ENCODE measurements around the gene GALNTL6. TPM values are rescaled to one million over a fixed set of nuclear protein-coding genes. Genes with fewer than 3 reads are reported as not detected.

GALNTL6 gene
- total RNA-seq, 1 donor from 2014 or later, result not detected

GRCh38 chr4:172096786-172097185 is 283.6 kb downstream of the GALNTL6 start:
- Histone ChIP-seq H3K27me3 (ENCODE audit: control insufficient read depth, insufficient read depth, low read length) (no peaks in the 10 kb centered on the region), H3K4me3 (ENCODE audit: low read depth, low read length) (no peak overlapping the region), H3K36me3 (ENCODE audit: control insufficient read depth, insufficient read depth, low read length) (no peaks in the 10 kb centered on the region)
- TF ChIP-seq CTCF (IDR thresholded peaks at IDR 0.05; ENCODE audit: insufficient read depth, low read length, severe bottlenecking), result no peak
- no peak for FAIRE-seq
- DNase-seq (ENCODE audit: low read depth), result no peak

DNA sequence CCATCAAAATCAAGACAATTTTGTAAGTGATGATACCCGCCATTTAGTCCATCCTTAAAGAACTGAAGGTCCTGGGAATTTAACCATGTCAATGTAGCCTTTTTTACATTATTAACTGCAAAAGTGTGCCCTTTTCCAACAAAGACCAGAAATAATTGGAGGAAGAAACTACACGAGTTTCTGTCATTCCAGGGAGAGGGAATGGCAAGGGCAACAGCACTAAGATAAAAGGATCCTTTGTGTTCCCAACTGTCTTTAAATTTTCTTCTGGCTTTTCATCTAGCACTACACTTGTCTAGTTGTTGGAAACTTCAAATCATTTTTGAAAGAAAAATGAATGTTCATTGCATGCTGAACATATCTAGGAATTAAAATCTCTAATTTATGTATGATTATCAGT is 286.2 kb downstream of the GALNTL6 start:
- Histone ChIP-seq H3K27me3 (ENCODE audit: control insufficient read depth, insufficient read depth, low read length) (no peaks in the 10 kb centered on the region), H3K4me3 (ENCODE audit: low read depth, low read length) (no peak overlapping the region), H3K36me3 (ENCODE audit: control insufficient read depth, insufficient read depth, low read length) (no peaks in the 10 kb centered on the region)
- FAIRE-seq (no peak), DNase-seq (ENCODE audit: low read depth) (no peak)
- no peak for TF ChIP-seq CTCF (IDR thresholded peaks at IDR 0.05; ENCODE audit: insufficient read depth, low read length, severe bottlenecking)

DNA sequence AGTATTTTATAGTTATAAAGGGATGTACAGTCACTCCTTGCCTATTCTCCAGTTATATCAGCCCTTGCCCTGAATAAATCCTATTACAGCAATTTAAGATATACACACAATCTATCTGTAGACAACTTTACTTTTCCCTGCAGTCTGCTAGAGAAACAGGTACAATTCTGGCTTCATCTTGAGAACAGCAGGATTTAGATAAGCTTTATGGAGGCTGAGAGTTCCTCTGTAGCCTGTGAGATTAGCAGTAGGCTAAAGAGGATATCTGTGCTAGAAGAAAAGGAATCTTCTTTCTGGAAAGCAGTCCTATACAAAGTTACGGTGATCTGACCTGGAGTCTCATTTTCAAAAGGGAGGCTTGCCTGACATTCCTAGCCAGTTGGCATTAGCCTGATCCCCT is 290.3 kb downstream of the GALNTL6 start:
- H3K4me3 ChIP-seq (ENCODE audit: low read depth, low read length), result no peak overlapping the region
- H3K36me3 ChIP-seq (ENCODE audit: control insufficient read depth, insufficient read depth, low read length), result no peaks in the 10 kb centered on the region
- H3K27me3 ChIP-seq (ENCODE audit: control insufficient read depth, insufficient read depth, low read length), result no peaks in the 10 kb centered on the region
- TF ChIP-seq CTCF (IDR thresholded peaks at IDR 0.05; ENCODE audit: insufficient read depth, low read length, severe bottlenecking), result no peak
- no peak for DNase-seq (ENCODE audit: low read depth)
- FAIRE-seq, result no peak

DNA sequence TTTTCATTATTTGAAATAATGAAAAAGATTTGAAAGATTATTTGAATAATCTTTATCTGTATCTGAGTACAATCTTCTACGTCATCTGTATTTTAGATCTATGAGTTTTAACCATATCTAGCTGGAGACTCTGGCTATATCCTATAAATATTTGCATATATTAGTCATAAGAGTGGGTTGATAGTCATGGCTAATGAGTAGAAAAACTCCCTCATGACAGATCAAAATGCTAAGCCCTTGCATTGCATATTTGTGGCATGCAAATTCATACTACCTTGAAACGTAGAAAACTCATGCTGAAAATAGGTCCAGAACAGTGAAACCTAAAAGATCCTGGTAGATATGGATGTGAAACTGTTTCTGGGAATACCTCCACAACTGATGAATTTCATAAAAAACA is 291.3 kb downstream of the GALNTL6 start:
- no peak for TF ChIP-seq CTCF (IDR thresholded peaks at IDR 0.05; ENCODE audit: insufficient read depth, low read length, severe bottlenecking)
- no peaks in the 10 kb centered on the region for H3K27me3 ChIP-seq (ENCODE audit: control insufficient read depth, insufficient read depth, low read length)
- DNase-seq (ENCODE audit: low read depth) (no peak), FAIRE-seq (no peak)
- no peak overlapping the region for H3K4me3 ChIP-seq (ENCODE audit: low read depth, low read length)
- no peaks in the 10 kb centered on the region for H3K36me3 ChIP-seq (ENCODE audit: control insufficient read depth, insufficient read depth, low read length)

DNA sequence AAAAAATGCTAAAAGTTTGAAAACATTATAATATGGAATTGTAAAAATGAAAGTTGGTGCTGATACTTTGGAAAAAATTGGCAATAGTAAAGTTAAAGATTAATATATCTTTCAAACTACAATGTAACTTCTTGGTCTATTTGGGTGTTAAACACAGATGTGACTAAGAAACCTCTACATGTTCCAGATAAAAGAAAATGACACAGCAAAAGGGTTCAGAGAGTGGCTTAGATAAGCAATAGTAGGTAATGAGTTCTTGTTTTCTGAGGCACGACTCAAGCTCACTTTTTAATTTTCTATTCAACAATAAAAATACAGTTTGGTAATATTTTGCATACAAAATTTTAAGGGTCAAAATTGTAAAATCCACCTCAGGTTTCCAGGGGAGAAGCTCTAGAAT is 292.7 kb downstream of the GALNTL6 start:
- Histone ChIP-seq H3K36me3 (ENCODE audit: control insufficient read depth, insufficient read depth, low read length) (no peaks in the 10 kb centered on the region), H3K4me3 (ENCODE audit: low read depth, low read length) (no peak overlapping the region), H3K27me3 (ENCODE audit: control insufficient read depth, insufficient read depth, low read length) (no peaks in the 10 kb centered on the region)
- DNase-seq (ENCODE audit: low read depth) (no peak), FAIRE-seq (no peak)
- no peak for TF ChIP-seq CTCF (IDR thresholded peaks at IDR 0.05; ENCODE audit: insufficient read depth, low read length, severe bottlenecking)

GRCh38 chr4:172109466-172109865 is 296.3 kb downstream of the GALNTL6 start:
- FAIRE-seq (no peak), DNase-seq (ENCODE audit: low read depth) (no peak)
- Histone ChIP-seq H3K4me3 (ENCODE audit: low read depth, low read length) (no peak overlapping the region), H3K27me3 (ENCODE audit: control insufficient read depth, insufficient read depth, low read length) (no peaks in the 10 kb centered on the region), H3K36me3 (ENCODE audit: control insufficient read depth, insufficient read depth, low read length) (no peaks in the 10 kb centered on the region)
- TF ChIP-seq CTCF (IDR thresholded peaks at IDR 0.05; ENCODE audit: insufficient read depth, low read length, severe bottlenecking), result no peak
